Stimulated activated naive CD8-positive, alpha-beta T cell treated with anti-CD3 and anti-CD28 coated beads, Interleukin-15, Interleukin-2, amounts not matched to agents 100 ng/mL and 50 ng/mL, for 24 hours (primary cell): ENCODE results near the gene CA9.

Experiments
- H3K27ac Mint-ChIP-seq: one replicate; pipeline ENCODE4 v1.8.0; 2021; ENCODE audit warnings: mild to moderate bottlenecking, mixed read lengths
- H3K27me3 Mint-ChIP-seq: one replicate; pipeline ENCODE4 v1.8.0; 2021; ENCODE audit warnings: mixed read lengths
- H3K36me3 Mint-ChIP-seq: one replicate; pipeline ENCODE4 v1.8.0; 2021; ENCODE audit warnings: low read depth, mixed read lengths
- H3K4me1 Mint-ChIP-seq: one replicate; pipeline ENCODE4 v1.8.0; 2021; ENCODE audit warnings: low read depth, mixed read lengths
- H3K4me3 Mint-ChIP-seq: one replicate; pipeline ENCODE4 v1.8.0; 2021; ENCODE audit warnings: mild to moderate bottlenecking, mixed read lengths
- H3K9me3 Mint-ChIP-seq: one replicate; pipeline ENCODE4 v1.8.0; 2021; ENCODE audit warnings: mixed read lengths

CA9 gene

DNA sequence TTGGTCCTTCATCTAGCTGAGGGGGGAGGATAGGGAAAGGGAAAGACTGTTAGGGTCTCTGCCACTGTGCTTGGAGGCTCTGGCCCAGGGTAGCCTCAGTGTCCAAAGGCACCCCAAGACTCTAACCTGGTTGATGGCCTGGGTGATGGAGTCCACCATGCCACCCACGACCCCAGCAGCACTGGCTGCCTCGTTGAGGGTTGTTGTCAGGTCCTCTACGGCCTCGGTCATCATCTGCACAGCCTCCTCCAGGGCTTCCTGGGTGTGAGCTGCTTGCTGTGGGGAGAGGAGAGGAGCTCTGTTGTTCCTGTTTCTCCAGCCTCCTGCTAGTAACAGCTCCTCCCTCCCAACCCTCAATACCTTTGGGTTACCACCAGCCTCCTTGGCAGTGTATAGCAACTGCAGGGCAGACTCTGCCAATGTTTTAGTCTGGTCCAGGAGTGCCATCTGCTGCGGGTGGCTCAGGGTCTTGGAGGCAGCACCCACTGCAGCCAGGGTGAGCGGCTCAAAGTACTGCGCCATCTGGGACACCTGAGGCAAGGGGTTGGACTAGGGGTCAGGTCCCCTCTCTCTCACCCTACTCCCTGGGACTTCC lies 32.2 kb downstream of the CA9 start:
- H3K36me3 Mint-ChIP-seq = peaks cover 65% of the 10 kb centered on the region
- H3K4me1 Mint-ChIP-seq = no peaks in the 10 kb centered on the region
- H3K9me3 Mint-ChIP-seq = no peaks in the 10 kb centered on the region
- no peak overlapping the region for H3K27ac Mint-ChIP-seq
- no peaks in the 10 kb centered on the region for H3K27me3 Mint-ChIP-seq
- H3K4me3 Mint-ChIP-seq = no peak overlapping the region

DNA sequence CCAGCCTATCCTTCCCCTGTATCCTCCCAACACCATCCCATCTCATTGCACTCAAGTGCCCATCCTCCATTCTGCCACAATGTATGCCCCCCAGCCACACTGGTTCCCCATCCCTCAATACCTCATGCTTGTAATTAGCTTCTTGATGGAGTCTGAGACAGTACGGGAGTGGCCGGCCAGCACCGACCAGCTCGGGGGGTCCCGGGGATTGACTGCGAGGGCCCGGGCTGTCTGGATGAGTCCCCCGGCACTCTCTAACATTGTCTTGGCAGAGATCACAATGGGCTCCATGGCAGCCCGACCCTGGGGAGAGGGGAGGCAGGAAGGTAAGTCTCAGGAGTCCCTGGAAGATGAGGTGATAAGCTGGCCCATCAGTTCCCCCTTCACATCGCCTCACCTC lies 33.2 kb downstream of the CA9 start:
- Mint-ChIP-seq H3K9me3 (no peaks in the 10 kb centered on the region), H3K4me1 (no peaks in the 10 kb centered on the region), H3K27me3 (no peaks in the 10 kb centered on the region), H3K4me3 (no peak overlapping the region), H3K36me3 (peaks cover 73% of the 10 kb centered on the region), H3K27ac (no peak overlapping the region)

DNA sequence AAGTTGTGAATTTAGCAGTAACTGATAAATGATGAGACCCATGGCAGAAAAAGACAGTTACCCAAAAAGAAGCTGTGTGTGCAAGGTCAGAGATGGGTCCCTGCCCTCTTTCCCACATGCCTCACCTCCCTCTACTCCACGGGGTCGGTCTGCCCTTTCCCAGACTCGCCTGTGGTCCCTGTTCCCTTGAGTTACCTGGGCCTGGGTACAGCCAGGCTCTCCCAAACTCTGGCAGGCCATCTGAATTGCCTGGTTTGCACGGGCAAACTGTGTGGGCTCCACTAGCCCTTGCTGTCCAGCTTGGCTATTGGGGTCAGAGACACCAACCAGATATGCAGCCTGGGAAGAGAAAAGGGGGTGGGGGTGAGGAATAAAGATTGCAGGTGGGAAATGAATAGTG lies 34.4 kb downstream of the CA9 start:
- Mint-ChIP-seq H3K27ac (no peak overlapping the region), H3K27me3 (no peaks in the 10 kb centered on the region)

DNA sequence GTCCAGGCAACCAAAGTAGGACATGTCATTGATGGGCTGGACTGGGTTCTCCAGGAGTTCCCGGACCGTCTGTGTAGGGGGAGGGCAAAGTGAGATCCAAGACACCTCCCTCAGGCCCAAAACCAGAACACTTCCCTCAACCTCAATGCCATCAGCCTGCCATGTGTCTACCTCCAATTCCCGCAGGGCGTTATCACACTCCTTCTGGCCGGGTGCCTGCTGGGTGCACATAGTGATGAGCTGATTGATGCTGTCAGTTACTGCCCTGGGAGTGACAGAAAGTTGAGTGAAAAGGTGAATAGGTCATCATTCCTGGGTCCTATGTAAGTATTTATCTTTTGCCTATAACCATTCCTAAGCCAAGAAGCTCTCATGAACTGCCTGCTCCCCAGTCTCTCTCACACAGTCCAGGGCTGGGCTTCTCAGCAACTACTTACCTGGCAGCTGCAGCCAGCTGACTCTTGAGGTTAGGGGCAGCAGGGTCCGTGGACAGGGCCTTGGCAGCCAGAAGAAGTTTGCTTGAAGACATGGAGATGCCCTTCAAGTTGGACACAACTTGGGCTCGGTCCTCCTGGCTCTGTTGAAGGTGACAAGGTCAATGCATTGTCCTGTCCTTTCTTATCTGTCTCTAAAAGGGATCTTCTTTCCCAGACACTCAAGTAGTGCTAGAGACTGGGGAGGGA lies 37.2 kb downstream of the CA9 start:
- no peak overlapping the region for H3K4me3 Mint-ChIP-seq
- H3K4me1 Mint-ChIP-seq = no peaks in the 10 kb centered on the region

More for the DNA sequence above, 34.4 kb downstream of the CA9 start:
- Mint-ChIP-seq H3K4me3 (no peak overlapping the region), H3K4me1 (no peaks in the 10 kb centered on the region), H3K9me3 (no peaks in the 10 kb centered on the region), H3K36me3 (peaks cover 74% of the 10 kb centered on the region)

DNA sequence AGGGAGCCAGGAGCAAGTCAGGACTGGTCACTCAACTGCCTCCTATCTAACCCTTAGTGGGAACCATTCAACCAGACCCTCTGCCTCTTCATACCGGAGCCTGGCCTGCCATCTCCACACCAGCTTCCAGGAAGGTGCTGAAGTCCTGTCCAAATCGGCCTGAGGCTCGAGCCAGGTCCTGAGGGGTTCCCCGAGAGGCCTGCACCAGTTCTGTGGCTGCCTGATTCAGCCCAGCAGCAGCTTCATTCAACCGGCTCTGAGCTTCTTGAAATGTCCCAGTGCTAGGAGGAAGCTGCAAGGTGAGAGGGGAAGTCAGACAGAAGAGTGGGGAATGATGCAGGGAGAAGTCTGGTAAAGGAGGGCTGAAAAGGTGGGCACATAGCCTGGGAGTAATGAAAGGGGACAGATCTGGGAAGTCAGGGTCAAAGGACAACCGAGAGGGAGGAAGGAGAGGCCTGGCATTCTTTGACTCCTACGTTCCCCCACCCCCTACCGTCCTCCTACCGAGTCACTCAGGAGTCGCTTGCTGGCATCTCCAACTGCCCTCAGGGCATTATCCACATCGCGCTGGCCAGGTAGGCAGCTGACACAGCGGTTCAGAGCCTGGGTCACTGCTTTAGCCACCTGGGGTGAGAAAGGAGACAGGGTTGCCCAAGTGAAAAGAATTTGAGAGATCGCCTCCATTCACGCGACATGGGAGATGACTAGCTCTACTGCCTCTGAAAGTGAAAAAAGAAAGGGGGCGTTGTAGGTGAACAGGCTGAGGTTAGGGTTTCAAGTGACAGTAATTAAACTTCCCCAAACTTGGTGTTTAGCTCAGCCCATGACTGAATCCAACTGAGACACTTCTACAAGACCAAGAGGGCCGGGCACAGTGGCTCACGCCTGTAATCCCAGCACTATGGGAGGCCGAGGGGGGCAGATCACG lies 38.0 kb downstream of the CA9 start:
- no peak overlapping the region for H3K4me3 Mint-ChIP-seq
- peaks cover 84% of the 10 kb centered on the region for H3K36me3 Mint-ChIP-seq
- H3K27me3 Mint-ChIP-seq = no peaks in the 10 kb centered on the region
- no peaks in the 10 kb centered on the region for H3K4me1 Mint-ChIP-seq
- H3K9me3 Mint-ChIP-seq = no peaks in the 10 kb centered on the region
- no peak overlapping the region for H3K27ac Mint-ChIP-seq

More for the DNA sequence above, 37.2 kb downstream of the CA9 start:
- no peaks in the 10 kb centered on the region for H3K27me3 Mint-ChIP-seq
- no peak overlapping the region for H3K27ac Mint-ChIP-seq
- no peaks in the 10 kb centered on the region for H3K9me3 Mint-ChIP-seq
- peaks cover 82% of the 10 kb centered on the region for H3K36me3 Mint-ChIP-seq

DNA sequence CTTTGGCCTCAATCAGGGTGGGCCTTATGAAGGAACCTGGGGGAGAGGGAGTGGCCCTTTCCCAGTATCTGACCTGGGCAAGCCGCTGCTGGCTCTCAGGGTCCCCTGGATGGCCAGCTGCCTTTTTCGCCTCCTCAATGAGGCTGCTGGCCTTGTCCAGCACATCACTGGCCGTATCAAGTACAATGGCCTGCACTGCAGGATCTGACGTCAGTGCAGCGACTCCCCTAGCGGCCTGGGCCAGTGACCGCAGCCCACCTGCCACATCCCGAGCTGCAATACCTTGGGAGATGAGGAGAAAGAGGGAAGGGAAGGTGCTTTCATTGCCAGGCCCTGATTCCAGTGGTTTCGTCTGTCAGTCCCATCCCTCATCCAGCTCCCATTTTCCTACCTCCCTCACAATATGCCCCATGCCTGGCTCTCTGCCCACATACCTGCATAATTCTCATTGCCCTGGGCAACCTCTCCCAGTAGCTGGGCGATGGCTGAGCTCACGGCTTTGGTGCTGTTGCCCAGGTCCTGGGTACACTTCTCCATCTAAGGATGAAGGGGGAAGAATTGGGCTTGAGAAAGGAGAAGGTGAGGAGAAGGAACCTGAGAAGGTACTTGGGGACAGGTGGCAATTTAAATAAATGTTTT lies 39.2 kb downstream of the CA9 start:
- Mint-ChIP-seq H3K4me3 (no peak overlapping the region), H3K27ac (no peak overlapping the region), H3K36me3 (peaks cover 83% of the 10 kb centered on the region), H3K27me3 (no peaks in the 10 kb centered on the region), H3K9me3 (no peaks in the 10 kb centered on the region), H3K4me1 (no peaks in the 10 kb centered on the region)

DNA sequence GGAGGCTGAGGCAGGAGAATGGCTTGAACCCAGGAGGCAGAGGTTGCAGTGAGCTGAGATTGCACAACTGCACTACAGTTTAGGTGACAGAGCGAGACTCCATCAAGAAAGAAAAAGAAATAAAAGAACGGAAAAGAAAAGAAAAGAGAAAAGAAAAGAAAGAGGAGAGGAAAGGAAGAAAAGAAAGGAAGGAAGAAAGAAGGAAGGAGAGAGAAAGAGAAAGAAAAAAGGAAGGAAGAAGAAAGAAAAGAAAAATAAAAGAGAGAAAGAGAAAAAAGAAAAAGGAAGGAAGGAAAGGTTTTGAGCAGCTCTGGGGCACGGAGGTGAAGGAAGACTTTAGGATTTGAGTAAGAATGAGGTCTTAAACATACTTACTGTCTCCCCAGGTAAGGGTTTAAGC lies 39.9 kb downstream of the CA9 start:
- H3K4me1 Mint-ChIP-seq = no peaks in the 10 kb centered on the region
- H3K36me3 Mint-ChIP-seq = peaks cover 83% of the 10 kb centered on the region
- H3K9me3 Mint-ChIP-seq = no peaks in the 10 kb centered on the region
- no peaks in the 10 kb centered on the region for H3K27me3 Mint-ChIP-seq
- peak overlapping the region; percentile 31 for H3K27ac Mint-ChIP-seq
- H3K4me3 Mint-ChIP-seq = no peak overlapping the region

DNA sequence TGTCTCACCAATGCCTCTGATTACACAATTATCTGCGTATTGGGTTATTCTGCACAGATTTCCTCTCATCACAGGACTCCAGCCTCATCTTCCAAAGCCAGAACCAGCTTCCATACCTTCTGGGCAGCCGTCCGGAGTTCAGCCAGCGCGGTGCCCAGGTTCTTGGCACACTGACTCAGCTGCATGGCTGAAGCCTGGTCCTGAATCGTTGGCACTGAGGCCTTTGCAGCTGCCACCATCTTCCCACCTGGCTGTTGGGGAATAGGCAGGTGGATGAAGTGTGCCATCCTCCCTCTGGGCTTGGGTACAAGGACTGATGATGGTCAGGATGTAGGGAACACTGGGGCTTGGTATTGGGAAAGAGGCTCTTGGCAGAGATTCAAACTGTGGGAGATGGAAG lies 40.4 kb downstream of the CA9 start:
- no peak overlapping the region for H3K4me3 Mint-ChIP-seq
- no peaks in the 10 kb centered on the region for H3K27me3 Mint-ChIP-seq
- H3K36me3 Mint-ChIP-seq = peaks cover 81% of the 10 kb centered on the region
- H3K27ac Mint-ChIP-seq = no peak overlapping the region
- no peaks in the 10 kb centered on the region for H3K4me1 Mint-ChIP-seq
- no peaks in the 10 kb centered on the region for H3K9me3 Mint-ChIP-seq

DNA sequence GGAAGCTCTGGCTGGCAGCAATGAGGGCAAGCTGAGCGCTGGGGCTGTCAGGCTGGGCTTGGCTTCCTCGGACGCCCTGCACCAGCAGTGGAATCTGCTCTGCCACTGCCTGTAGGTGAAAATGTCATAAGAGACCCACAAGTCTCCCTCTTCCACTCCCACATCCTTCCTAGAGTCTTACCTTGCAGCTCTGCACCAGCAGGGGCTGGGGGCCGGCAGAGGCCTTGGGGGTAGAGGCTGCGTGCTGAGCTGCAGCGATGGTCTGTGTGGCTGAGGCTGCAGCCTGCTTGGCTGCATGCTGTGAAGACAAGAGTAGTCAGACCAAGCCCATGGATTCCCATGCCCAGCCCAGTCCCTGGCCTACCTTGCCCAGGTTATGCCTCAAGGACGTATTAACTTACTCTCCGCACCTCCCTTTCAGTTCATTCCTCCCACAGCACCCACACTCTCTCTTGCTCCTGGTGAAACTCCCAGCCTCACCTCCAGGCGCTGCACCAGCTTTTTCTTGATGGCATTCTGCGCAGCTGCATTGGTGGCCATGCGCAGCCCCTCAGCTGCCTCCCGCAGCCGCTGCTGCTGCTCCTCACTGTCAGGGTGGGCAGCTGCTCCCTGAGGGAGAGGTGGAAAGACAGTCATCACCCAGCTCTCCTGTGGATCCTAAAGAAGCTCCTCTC lies 41.0 kb downstream of the CA9 start:
- Mint-ChIP-seq H3K4me3 (no peak overlapping the region), H3K4me1 (no peaks in the 10 kb centered on the region), H3K36me3 (peaks cover 84% of the 10 kb centered on the region), H3K27me3 (no peaks in the 10 kb centered on the region), H3K9me3 (no peaks in the 10 kb centered on the region), H3K27ac (no peak overlapping the region)

DNA sequence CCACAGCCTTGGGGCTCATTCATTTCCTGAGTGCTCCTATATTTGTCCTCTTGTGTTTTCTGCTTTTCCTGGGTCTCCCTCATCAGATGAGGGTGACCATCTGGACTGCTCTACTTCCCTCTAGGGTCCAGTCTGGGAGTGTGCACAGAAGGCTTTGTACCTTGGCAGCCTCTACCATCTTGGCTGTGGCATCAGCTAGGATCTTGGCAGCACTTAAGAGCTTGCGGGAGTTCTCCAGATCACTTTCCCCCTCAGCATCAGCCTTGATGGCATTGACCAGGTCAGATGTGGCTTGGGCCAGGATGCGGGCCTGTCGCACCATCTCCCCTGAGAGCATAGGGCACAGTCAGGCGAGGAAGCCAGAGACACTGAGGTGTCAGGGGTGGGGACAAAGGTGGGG lies 42.5 kb downstream of the CA9 start:
- H3K4me1 Mint-ChIP-seq = no peaks in the 10 kb centered on the region
- H3K9me3 Mint-ChIP-seq = no peaks in the 10 kb centered on the region
- no peak overlapping the region for H3K27ac Mint-ChIP-seq
- peaks cover 86% of the 10 kb centered on the region for H3K36me3 Mint-ChIP-seq
- no peak overlapping the region for H3K4me3 Mint-ChIP-seq
- H3K27me3 Mint-ChIP-seq = no peaks in the 10 kb centered on the region

DNA sequence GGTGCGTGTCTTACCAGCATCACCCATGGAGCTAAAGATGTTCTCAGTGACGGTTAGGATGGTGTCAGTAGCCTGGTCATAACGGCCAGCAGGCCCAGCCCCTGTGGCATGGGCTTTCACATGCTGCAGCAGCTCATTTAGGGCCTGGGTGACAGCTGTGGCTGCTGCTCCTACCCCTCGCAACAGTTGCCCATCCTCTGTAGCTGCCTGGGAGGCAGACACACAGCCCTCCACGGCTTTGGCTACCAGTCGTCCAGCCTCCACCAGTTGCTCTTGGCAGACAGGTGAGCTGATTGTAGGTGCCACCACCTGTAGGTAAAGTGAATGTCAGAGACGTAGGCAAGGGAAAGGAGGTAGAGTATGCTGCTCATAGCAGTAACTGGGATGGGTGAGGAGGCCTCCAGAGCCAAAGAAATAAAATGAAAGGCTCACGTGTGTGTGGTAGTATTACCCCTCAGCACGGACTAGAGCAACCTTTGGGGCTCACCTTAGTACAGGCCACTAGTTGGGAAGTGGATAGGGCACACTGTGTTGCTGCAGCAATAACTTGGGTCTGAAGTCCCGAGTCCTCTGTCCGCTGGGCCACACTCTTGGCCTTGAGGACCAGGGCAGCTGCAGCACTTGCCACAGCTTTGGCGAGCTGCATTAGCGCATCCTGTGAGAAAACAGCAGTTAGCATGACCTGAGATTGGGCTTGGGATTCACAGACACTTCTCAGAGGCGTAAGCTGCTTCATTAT lies 43.6 kb downstream of the CA9 start:
- H3K9me3 Mint-ChIP-seq = no peaks in the 10 kb centered on the region
- peaks cover 89% of the 10 kb centered on the region for H3K36me3 Mint-ChIP-seq
- H3K27me3 Mint-ChIP-seq = no peaks in the 10 kb centered on the region
- no peak overlapping the region for H3K4me3 Mint-ChIP-seq
- H3K4me1 Mint-ChIP-seq = no peaks in the 10 kb centered on the region
- no peak overlapping the region for H3K27ac Mint-ChIP-seq

DNA sequence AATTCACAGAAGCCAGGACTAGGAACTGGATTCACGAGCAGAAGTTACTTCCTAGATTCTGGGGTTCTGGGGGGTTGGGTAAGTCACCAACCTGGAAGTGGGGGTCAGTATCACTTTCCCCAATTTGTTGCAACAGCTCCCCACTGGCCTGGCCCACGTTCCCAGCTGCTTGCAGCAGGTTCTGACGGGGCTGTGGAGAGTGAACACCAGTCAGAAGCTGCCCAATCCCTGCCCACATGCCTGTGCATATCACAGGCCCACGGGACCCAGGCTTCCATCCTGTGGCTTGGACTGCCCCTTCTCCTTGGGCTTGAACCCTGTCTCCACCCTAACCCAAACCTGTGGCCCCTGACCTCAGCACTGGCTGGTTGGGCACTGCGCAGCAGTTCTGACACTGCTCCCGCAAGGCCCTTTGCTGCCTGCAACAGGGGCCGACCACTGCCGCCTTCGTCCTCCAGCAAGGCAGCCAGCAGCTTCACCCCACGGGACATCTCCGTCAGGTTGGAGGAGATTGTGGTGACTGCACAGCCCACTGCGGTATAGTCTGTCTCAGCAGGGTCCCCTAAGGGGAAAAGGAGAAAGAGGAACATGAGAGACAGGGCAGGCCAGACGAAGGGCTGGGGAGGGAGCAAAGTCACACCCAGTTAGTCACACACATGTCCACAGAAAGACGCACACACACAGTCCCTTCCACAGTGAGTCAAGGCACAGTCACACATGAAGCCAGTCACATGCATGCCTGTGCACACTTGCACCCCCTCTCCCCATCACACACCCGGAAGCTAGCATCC lies 45.2 kb downstream of the CA9 start:
- Mint-ChIP-seq H3K27ac (no peak overlapping the region), H3K4me1 (no peaks in the 10 kb centered on the region), H3K27me3 (no peaks in the 10 kb centered on the region), H3K9me3 (no peaks in the 10 kb centered on the region), H3K36me3 (peaks cover 85% of the 10 kb centered on the region), H3K4me3 (no peak overlapping the region)

DNA sequence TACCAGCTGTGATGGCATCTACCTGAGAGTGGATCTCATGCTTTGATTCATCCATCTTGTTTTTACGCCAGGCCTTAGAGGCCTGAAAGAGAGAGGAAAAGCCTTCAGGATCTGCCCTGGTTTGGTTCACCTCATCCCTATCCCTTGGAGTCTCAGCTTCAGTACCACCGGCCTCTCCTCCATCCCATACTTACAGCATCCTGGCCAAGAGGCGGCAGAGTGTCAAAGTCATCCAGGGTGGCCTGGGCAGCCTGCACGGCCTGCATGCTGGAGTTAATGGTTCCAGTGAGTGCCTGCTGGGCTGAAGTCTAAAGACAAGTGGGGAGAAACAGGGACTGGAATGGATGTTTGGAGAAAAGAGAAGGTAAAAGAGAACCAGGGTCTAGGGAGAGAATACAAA lies 45.8 kb downstream of the CA9 start:
- Mint-ChIP-seq H3K4me3 (no peak overlapping the region), H3K9me3 (no peaks in the 10 kb centered on the region), H3K27me3 (no peaks in the 10 kb centered on the region), H3K27ac (no peak overlapping the region), H3K4me1 (no peaks in the 10 kb centered on the region), H3K36me3 (peaks cover 85% of the 10 kb centered on the region)
